Measurements from ENCODE around the gene APEH. TPM values are rescaled to one million over a fixed set of nuclear protein-coding genes. Genes with fewer than 3 reads are reported as not detected.

Gene APEH
- total and polyA plus RNA-seq, 4 donors: 65.1 to 94.1 (median 87.5) TPM

DNA sequence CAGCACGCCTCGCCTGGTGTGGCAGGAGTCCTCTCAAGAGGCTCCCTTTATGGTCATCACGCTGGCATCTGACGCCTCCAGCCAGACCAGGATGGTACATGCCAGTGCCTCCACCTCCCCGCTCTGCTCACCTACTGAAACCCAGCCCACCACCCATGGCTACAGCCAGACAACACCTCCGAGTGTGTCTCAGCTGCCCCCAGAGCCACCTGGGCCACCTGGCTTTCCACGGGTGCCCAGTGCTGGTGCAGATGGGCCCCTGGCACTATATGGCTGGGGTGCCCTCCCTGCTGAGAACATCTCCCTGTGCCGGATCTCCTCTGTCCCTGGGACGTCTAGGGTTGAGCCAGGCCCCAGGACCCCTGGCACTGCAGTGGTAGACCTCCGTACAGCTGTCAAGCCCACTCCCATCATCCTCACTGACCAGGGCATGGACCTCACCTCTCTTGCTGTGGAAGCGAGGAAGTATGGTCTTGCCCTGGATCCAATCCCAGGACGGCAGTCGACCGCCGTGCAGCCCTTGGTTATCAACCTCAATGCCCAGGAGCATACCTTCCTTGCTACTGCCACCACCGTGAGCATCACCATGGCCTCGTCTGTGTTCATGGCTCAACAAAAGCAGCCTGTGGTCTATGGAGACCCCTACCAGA lies 19.9 kb upstream of the APEH start:
- no peaks in the 10 kb centered on the region for H3K9me3 ChIP-seq (ENCODE audit: control insufficient read depth in 4 of 4, low read length in 3 of 4)
- WGBS: 97% methylated on average over 17 of the region's 17 CpGs
- H3K27me3 ChIP-seq (ENCODE audit: control insufficient read depth in 4 of 4, insufficient read depth in 4 of 4, low read length in 3 of 4): no peaks in the 10 kb centered on the region
- DNase-seq (ENCODE audit: low spot score): no peak
- H3K4me1 ChIP-seq (ENCODE audit: control insufficient read depth in 4 of 4, insufficient read depth in 4 of 4, low read length in 3 of 4): no peaks in the 10 kb centered on the region
- H3K27ac ChIP-seq (ENCODE audit: low read depth in 1 of 2, low read length in 2 of 2): no peak overlapping the region
- no peak for TF ChIP-seq SP1 (IDR thresholded peaks at IDR 0.05)
- no peak for TF ChIP-seq HNF4G (IDR thresholded peaks at IDR 0.05)
- TF ChIP-seq NR2F2 (IDR thresholded peaks at IDR 0.05): no peak
- no peak for TF ChIP-seq FOXA1 (IDR thresholded peaks at IDR 0.05)
- no peak overlapping the region for H3K4me3 ChIP-seq (ENCODE audit: low read depth in 1 of 3, low read length in 3 of 3)
- H3K36me3 ChIP-seq (ENCODE audit: control insufficient read depth in 4 of 4, insufficient read depth in 3 of 4, low read depth in 1 of 4, low read length in 3 of 4): no peaks in the 10 kb centered on the region
- no peak overlapping the region for H3K9ac ChIP-seq (ENCODE audit: low read depth in 1 of 2, low read length in 2 of 2)

DNA sequence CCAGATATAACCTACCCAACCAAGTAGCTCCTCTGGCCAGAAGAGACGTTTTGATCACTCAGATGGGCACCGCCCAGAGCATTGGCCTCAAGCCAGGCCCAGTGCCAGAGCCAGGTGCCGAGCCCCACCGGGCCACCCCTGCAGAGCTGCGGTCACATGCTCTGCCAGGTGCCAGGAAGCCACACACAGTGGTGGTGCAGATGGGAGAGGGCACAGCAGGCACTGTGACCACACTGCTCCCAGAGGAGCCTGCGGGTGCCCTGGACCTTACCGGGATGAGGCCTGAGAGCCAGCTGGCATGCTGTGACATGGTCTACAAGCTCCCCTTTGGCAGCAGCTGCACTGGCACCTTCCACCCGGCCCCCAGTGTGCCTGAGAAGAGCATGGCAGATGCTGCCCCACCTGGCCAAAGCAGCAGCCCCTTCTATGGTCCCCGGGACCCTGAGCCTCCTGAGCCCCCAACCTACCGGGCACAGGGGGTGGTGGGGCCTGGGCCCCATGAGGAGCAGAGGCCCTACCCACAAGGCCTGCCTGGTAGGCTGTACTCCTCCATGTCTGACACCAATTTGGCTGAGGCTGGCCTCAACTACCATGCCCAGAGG lies 19.1 kb upstream of the APEH start:
- TF ChIP-seq NR2F2 (IDR thresholded peaks at IDR 0.05): no peak
- TF ChIP-seq GABPA (IDR thresholded peaks at IDR 0.05 in 1 of 2, conservative IDR thresholded peaks at IDR 0.05 in 1 of 2): no peak
- TF ChIP-seq SP1 (IDR thresholded peaks at IDR 0.05): no peak
- TF ChIP-seq, protein P1, sequence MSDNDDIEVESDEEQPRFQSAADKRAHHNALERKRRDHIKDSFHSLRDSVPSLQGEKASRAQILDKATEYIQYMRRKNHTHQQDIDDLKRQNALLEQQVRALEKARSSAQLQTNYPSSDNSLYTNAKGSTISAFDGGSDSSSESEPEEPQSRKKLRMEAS (IDR thresholded peaks at IDR 0.05): no peak
- TF ChIP-seq RAD21 (IDR thresholded peaks at IDR 0.05): no peak
- no peak for TF ChIP-seq HNF4A (conservative IDR thresholded peaks at IDR 0.05)
- no peak for TF ChIP-seq RXRA (IDR thresholded peaks at IDR 0.05)
- no peak for TF ChIP-seq FOXA2 (IDR thresholded peaks at IDR 0.05)
- Histone ChIP-seq H3K4me3 (ENCODE audit: low read depth in 1 of 3, low read length in 3 of 3) (no peak overlapping the region), H3K36me3 (ENCODE audit: control insufficient read depth in 4 of 4, insufficient read depth in 3 of 4, low read depth in 1 of 4, low read length in 3 of 4) (no peaks in the 10 kb centered on the region), H3K27me3 (ENCODE audit: control insufficient read depth in 4 of 4, insufficient read depth in 4 of 4, low read length in 3 of 4) (no peaks in the 10 kb centered on the region), H3K4me1 (ENCODE audit: control insufficient read depth in 4 of 4, insufficient read depth in 4 of 4, low read length in 3 of 4) (no peaks in the 10 kb centered on the region), H3K9me3 (ENCODE audit: control insufficient read depth in 4 of 4, low read length in 3 of 4) (no peaks in the 10 kb centered on the region), H3K9ac (ENCODE audit: low read depth in 1 of 2, low read length in 2 of 2) (no peak overlapping the region), H3K27ac (ENCODE audit: low read depth in 1 of 2, low read length in 2 of 2) (no peak overlapping the region)
- DNase-seq (ENCODE audit: low spot score): no peak
- WGBS: 80% methylated on average over 10 of the region's 10 CpGs

DNA sequence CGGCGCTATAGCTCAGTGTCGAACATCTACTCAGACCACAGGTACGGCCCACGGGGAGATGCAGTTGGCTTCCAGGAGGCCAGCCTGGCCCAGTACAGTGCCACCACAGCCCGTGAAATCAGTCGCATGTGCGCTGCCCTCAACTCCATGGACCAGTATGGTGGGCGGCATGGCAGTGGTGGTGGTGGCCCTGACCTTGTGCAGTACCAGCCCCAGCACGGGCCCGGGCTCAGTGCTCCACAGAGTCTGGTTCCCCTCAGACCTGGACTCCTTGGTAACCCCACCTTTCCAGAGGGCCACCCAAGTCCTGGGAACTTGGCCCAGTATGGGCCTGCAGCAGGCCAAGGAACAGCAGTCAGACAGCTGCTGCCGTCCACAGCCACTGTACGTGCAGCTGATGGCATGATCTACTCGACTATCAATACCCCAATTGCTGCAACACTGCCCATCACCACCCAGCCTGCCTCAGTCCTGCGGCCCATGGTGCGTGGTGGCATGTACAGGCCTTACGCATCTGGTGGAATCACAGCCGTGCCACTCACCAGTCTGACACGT lies 18.3 kb upstream of the APEH start:
- no peak overlapping the region for H3K9ac ChIP-seq (ENCODE audit: low read depth in 1 of 2, low read length in 2 of 2)
- no peak for DNase-seq (ENCODE audit: low spot score)
- H3K4me3 ChIP-seq (ENCODE audit: low read depth in 1 of 3, low read length in 3 of 3): no peak overlapping the region
- H3K27me3 ChIP-seq (ENCODE audit: control insufficient read depth in 4 of 4, insufficient read depth in 4 of 4, low read length in 3 of 4): no peaks in the 10 kb centered on the region
- no peak overlapping the region for H3K27ac ChIP-seq (ENCODE audit: low read depth in 1 of 2, low read length in 2 of 2)
- H3K4me1 ChIP-seq (ENCODE audit: control insufficient read depth in 4 of 4, insufficient read depth in 4 of 4, low read length in 3 of 4): no peaks in the 10 kb centered on the region
- WGBS: 97% methylated on average over 19 of the region's 19 CpGs
- H3K9me3 ChIP-seq (ENCODE audit: control insufficient read depth in 4 of 4, low read length in 3 of 4): no peaks in the 10 kb centered on the region
- no peak for TF ChIP-seq NR2F2 (IDR thresholded peaks at IDR 0.05)
- TF ChIP-seq, protein P1 (IDR thresholded peaks at IDR 0.05): no peak
- TF ChIP-seq, protein P2, sequence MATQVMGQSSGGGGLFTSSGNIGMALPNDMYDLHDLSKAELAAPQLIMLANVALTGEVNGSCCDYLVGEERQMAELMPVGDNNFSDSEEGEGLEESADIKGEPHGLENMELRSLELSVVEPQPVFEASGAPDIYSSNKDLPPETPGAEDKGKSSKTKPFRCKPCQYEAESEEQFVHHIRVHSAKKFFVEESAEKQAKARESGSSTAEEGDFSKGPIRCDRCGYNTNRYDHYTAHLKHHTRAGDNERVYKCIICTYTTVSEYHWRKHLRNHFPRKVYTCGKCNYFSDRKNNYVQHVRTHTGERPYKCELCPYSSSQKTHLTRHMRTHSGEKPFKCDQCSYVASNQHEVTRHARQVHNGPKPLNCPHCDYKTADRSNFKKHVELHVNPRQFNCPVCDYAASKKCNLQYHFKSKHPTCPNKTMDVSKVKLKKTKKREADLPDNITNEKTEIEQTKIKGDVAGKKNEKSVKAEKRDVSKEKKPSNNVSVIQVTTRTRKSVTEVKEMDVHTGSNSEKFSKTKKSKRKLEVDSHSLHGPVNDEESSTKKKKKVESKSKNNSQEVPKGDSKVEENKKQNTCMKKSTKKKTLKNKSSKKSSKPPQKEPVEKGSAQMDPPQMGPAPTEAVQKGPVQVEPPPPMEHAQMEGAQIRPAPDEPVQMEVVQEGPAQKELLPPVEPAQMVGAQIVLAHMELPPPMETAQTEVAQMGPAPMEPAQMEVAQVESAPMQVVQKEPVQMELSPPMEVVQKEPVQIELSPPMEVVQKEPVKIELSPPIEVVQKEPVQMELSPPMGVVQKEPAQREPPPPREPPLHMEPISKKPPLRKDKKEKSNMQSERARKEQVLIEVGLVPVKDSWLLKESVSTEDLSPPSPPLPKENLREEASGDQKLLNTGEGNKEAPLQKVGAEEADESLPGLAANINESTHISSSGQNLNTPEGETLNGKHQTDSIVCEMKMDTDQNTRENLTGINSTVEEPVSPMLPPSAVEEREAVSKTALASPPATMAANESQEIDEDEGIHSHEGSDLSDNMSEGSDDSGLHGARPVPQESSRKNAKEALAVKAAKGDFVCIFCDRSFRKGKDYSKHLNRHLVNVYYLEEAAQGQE (IDR thresholded peaks at IDR 0.05): no peak
- no peak for TF ChIP-seq JUND (IDR thresholded peaks at IDR 0.05)
- TF ChIP-seq, protein P3, sequence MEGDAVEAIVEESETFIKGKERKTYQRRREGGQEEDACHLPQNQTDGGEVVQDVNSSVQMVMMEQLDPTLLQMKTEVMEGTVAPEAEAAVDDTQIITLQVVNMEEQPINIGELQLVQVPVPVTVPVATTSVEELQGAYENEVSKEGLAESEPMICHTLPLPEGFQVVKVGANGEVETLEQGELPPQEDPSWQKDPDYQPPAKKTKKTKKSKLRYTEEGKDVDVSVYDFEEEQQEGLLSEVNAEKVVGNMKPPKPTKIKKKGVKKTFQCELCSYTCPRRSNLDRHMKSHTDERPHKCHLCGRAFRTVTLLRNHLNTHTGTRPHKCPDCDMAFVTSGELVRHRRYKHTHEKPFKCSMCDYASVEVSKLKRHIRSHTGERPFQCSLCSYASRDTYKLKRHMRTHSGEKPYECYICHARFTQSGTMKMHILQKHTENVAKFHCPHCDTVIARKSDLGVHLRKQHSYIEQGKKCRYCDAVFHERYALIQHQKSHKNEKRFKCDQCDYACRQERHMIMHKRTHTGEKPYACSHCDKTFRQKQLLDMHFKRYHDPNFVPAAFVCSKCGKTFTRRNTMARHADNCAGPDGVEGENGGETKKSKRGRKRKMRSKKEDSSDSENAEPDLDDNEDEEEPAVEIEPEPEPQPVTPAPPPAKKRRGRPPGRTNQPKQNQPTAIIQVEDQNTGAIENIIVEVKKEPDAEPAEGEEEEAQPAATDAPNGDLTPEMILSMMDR (IDR thresholded peaks at IDR 0.05; ENCODE audit: low read depth, low read length, missing input control): no peak
- no peak for TF ChIP-seq SP1 (IDR thresholded peaks at IDR 0.05)
- TF ChIP-seq RAD21 (IDR thresholded peaks at IDR 0.05): no peak
- H3K36me3 ChIP-seq (ENCODE audit: control insufficient read depth in 4 of 4, insufficient read depth in 3 of 4, low read depth in 1 of 4, low read length in 3 of 4): no peaks in the 10 kb centered on the region

Data from liver (tissue), 9 donors.